ENCODE results near the gene EEPD1. TPM values are rescaled to one million over a fixed set of nuclear protein-coding genes. Genes with fewer than 3 reads are reported as not detected.
A peak's percentile ranks its signal among the peaks of the same experiment; 100 is the strongest.

The EEPD1 gene
- polyA plus RNA-seq, 2 of the 4 experiments (the other 2 are of a cell fraction) = 16.0 to 24.3 TPM

- DNase-seq (ENCODE audit: low read depth in 1 of 2, low spot score in 1 of 2) (no peak), FAIRE-seq (no peak)
- 68% methylated on average over 8 of the region's 8 CpGs for WGBS (ENCODE audit: missing lambda C conversion rate)
Measured at GRCh38 chr7:36149694-36150452, 3.2 kb upstream of the EEPD1 start.

GRCh38 chr7:36151921-36152755, 916 bp upstream of the EEPD1 start:
- Histone ChIP-seq H3K4me3 (peak overlapping the region; percentile 46), H3K4me1 (peaks cover 35% of the 10 kb centered on the region), H3K27ac (peak overlapping the region; percentile 77 to 84), H3K9me3 (0 out of 3 replicates have a peak, but pooled peaks cover 5% of the 10 kb centered on the region), H3K4me2 (peak overlapping the region; percentile 78)
- ChIA-PET CTCF (interaction anchor here (0.7 to 1.0 kb wide), 3 partner anchors 16 to 140 kb away, joined by 3 read pairs; no protein-coding TSS in a partner anchor), POLR2A (no interaction called here)
- 54% methylated on average over 26 of the region's 30 CpGs for WGBS (ENCODE audit: missing lambda C conversion rate)
- FAIRE-seq (no peak), DNase-seq (ENCODE audit: low read depth in 1 of 2, low spot score in 1 of 2) (no peak), ATAC-seq (peak in 1 of 2 experiments; percentile 84; a peak in 4 of 6 replicates)
- TF ChIP-seq POLR2A (IDR thresholded peaks at IDR 0.05; ENCODE audit: low read length) (peak; percentile 56), CBX8 (IDR thresholded peaks at IDR 0.05) (no peak), HOXB5 (CRISPR knock-in tag; IDR thresholded peaks at IDR 0.05) (0 out of 2 replicates have a peak, but pooled peaks have one; percentile 40)

More at GRCh38 chr7:36149694-36150452, 3.2 kb upstream of the EEPD1 start:
- CTCF ChIA-PET = interaction anchor here (0.8 to 1.4 kb wide), 3 partner anchors 11 to 164 kb away, joined by 3 to 4 read pairs (median 4); no protein-coding TSS in a partner anchor
- Histone ChIP-seq H3K4me3 (no peak overlapping the region), H3K27ac (no peak overlapping the region), H3K4me1 (peaks cover 15% of the 10 kb centered on the region; the same call in 2 of the 3 replicates), H3K9me3 (0 out of 3 replicates have a peak, but pooled peaks cover 5% of the 10 kb centered on the region), H3K4me2 (no peak overlapping the region)
- POLR2A ChIA-PET = no interaction called here
- ATAC-seq = no peak
- no peak for TF ChIP-seq ZC3H11A (IDR thresholded peaks at IDR 0.05)
- no peak for TF ChIP-seq FOXS1 (CRISPR knock-in tag; IDR thresholded peaks at IDR 0.05)
- TF ChIP-seq CTCF (IDR thresholded peaks at IDR 0.05) = no peak
- no peak for TF ChIP-seq EHF (CRISPR knock-in tag; IDR thresholded peaks at IDR 0.05)
- no peak for TF ChIP-seq CBX2 (IDR thresholded peaks at IDR 0.05; ENCODE audit: borderline replicate concordance, low read depth)
- TF ChIP-seq ZNF302 (CRISPR knock-in tag; IDR thresholded peaks at IDR 0.05) = no peak
- TF ChIP-seq MYC (IDR thresholded peaks at IDR 0.05; ENCODE audit: borderline replicate concordance, low read length) = no peak
- no peak for TF ChIP-seq MAX (IDR thresholded peaks at IDR 0.05)
- no peak for TF ChIP-seq HEYL (CRISPR knock-in tag; IDR thresholded peaks at IDR 0.05)
- TF ChIP-seq POLR2A (IDR thresholded peaks at IDR 0.05; ENCODE audit: low read length) = no peak
- TF ChIP-seq KDM5A (IDR thresholded peaks at IDR 0.05) = no peak
- TF ChIP-seq SREBF2 (IDR thresholded peaks at IDR 0.05) = no peak
- no peak for TF ChIP-seq BCL3 (IDR thresholded peaks at IDR 0.05)
- no peak for TF ChIP-seq PHF8 (IDR thresholded peaks at IDR 0.05; ENCODE audit: borderline replicate concordance, low read depth)
- no peak for TF ChIP-seq RNF2 (IDR thresholded peaks at IDR 0.05; ENCODE audit: borderline replicate concordance, low read depth)
